PC-3 (cell line): Measurements from ENCODE around the gene TMUB2. TPM values are rescaled to one million over a fixed set of nuclear protein-coding genes. Genes with fewer than 3 reads are reported as not detected.

Experiments
- ATAC-seq: fragments of 200-7000 bp; cut with Tn5 transposase; 2 replicates; pipeline ENCODE4 v1.9.1; 2020; ENCODE audit warnings: mild to moderate bottlenecking, moderate library complexity
- BruUV-seq: library from RNA; stranded (reverse); fragments of 400-500 nt; replicated peaks from 2 replicates; lab custom pipeline; 2021; lab: Mats Ljungman, UMichigan
- CTCF ChIA-PET: fragments of 300-600 bp; sonication (Branson Sonifier 250); formaldehyde crosslinking; loops from one replicate; lab custom pipeline; 2022; ENCODE audit warnings: antibody characterized with exemption; lab: Charles Lee
- POLR2A ChIA-PET: fragments of 300-600 bp; sonication (Branson Sonifier 250); formaldehyde crosslinking; loops from one replicate; lab custom pipeline; 2022; ENCODE audit warnings: antibody characterized with exemption; ENCODE audit not compliant: unreplicated experiment; lab: Charles Lee
- DNase-seq: peaks from one replicate; pipeline ENCODE4 v3.0.0-alpha.2; 2015
- H2AFZ ChIP-seq: fragments of 300-600 bp; sonication (generic); 2 replicates; pipeline ENCODE4 v1.6.0; 2016; ENCODE audit warnings: antibody characterized with exemption, low read length
- H3F3A ChIP-seq: fragments of 300-600 bp; sonication (generic); one replicate; pipeline ENCODE4 v1.6.0; 2017; ENCODE audit warnings: antibody characterized with exemption, low read length, control low read depth, mild to moderate bottlenecking; ENCODE audit not compliant: unreplicated experiment
- H3K27ac ChIP-seq: fragments of 300-600 bp; sonication (generic); 2 replicates; pipeline ENCODE4 v1.5.1; 2016; ENCODE audit warnings: mild to moderate bottlenecking, low read length
- H3K27me3 ChIP-seq: fragments of 300-600 bp; sonication (generic); 2 replicates; pipeline ENCODE4 v1.6.1; 2016; ENCODE audit warnings: low read length, mixed read lengths
- H3K36me3 ChIP-seq: fragments of 300-600 bp; sonication (generic); 2 replicates; pipeline ENCODE4 v1.6.1; 2016; ENCODE audit warnings: low read depth, mixed run types, low read length, mixed read lengths
- H3K4me1 ChIP-seq: fragments of 300-600 bp; sonication (generic); 2 replicates; pipeline ENCODE4 v1.5.1; 2016; ENCODE audit warnings: low read length; ENCODE audit not compliant: insufficient read depth
- H3K4me2 ChIP-seq: fragments of 300-600 bp; sonication (generic); 2 replicates; pipeline ENCODE4 v1.6.0; 2016; ENCODE audit warnings: low read length
- H3K4me3 ChIP-seq: fragments of 300-600 bp; sonication (generic); 2 replicates; pipeline ENCODE4 v1.5.1; 2016; ENCODE audit warnings: mild to moderate bottlenecking, low read length, mixed read lengths
- H3K79me2 ChIP-seq: fragments of 300-600 bp; sonication (generic); 2 replicates; pipeline ENCODE4 v1.6.1; 2017; ENCODE audit warnings: low read length, mixed read lengths
- H3K9ac ChIP-seq: fragments of 300-600 bp; sonication (generic); 2 replicates; pipeline ENCODE4 v1.6.0; 2016; ENCODE audit warnings: mild to moderate bottlenecking, low read length
- H3K9me2 ChIP-seq: fragments of 300-600 bp; sonication (generic); replicated peaks from 2 replicates; pipeline ENCODE4 v1.6.1; 2016; ENCODE audit warnings: mixed run types, low read length, mixed read lengths
- H3K9me3 ChIP-seq: fragments of 300-600 bp; sonication (generic); 2 replicates; pipeline ENCODE4 v1.6.1; 2016; ENCODE audit warnings: low read length, mixed read lengths
- H4K20me1 ChIP-seq: fragments of 300-600 bp; sonication (generic); 2 replicates; pipeline ENCODE4 v1.6.1; 2016; ENCODE audit warnings: low read length, mixed read lengths
- EZH2 ChIP-seq: fragments of 300-600 bp; sonication (generic); IDR thresholded peaks from one replicate; pipeline ENCODE4 v1.6.1; 2017; ENCODE audit warnings: antibody characterized with exemption, mild to moderate bottlenecking, low read length; ENCODE audit not compliant: unreplicated experiment
- EZH2phosphoT487 ChIP-seq: fragments of 300-600 bp; sonication (generic); IDR thresholded peaks from 2 replicates; pipeline ENCODE4 v1.6.1; 2018; ENCODE audit warnings: mild to moderate bottlenecking, antibody characterized with exemption, low read length, borderline replicate concordance
- intact Hi-C: fragments of 100-400 bp; cut with micrococcal nuclease; formaldehyde crosslinking; loops from 2 replicates; pipeline ENCODE4 v1.9.0; 2023
- total RNA-seq: library from RNA; depleted of rRNA; stranded (reverse); fragments of >200 nt; gene quantifications from 2 replicates; pipeline ENCODE4 v1.2.3, GENCODE V29; 2014
- TF ChIP-seq, protein P1 (sequence below): fragments of 300-600 bp; sonication (generic); conservative IDR thresholded peaks from 2 replicates; pipeline ENCODE4 v1.5.1; 2017; ENCODE audit warnings: antibody characterized with exemption, low read depth, mild to moderate bottlenecking, low read length

The TMUB2 gene
- total RNA-seq, 1 experiment from 2014 or later: 43.4 TPM

- POLR2A ChIA-PET: no interaction called here
- no TSS peak for BruUV-seq
- CTCF ChIA-PET: no interaction called here
- H2AFZ ChIP-seq: no peak overlapping the region
- no peak overlapping the region for H3K4me2 ChIP-seq
- no peaks in the 10 kb centered on the region for H4K20me1 ChIP-seq
- peaks cover 34% of the 10 kb centered on the region for H3K79me2 ChIP-seq
- H3F3A ChIP-seq: no peaks in the 10 kb centered on the region
- no peak for ATAC-seq
- TF ChIP-seq EZH2 (no peak), EZH2phosphoT487 (no peak)
- TF ChIP-seq, protein P1, sequence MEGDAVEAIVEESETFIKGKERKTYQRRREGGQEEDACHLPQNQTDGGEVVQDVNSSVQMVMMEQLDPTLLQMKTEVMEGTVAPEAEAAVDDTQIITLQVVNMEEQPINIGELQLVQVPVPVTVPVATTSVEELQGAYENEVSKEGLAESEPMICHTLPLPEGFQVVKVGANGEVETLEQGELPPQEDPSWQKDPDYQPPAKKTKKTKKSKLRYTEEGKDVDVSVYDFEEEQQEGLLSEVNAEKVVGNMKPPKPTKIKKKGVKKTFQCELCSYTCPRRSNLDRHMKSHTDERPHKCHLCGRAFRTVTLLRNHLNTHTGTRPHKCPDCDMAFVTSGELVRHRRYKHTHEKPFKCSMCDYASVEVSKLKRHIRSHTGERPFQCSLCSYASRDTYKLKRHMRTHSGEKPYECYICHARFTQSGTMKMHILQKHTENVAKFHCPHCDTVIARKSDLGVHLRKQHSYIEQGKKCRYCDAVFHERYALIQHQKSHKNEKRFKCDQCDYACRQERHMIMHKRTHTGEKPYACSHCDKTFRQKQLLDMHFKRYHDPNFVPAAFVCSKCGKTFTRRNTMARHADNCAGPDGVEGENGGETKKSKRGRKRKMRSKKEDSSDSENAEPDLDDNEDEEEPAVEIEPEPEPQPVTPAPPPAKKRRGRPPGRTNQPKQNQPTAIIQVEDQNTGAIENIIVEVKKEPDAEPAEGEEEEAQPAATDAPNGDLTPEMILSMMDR: no peak
- H3K36me3 ChIP-seq: peaks cover 50% of the 10 kb centered on the region
- intact Hi-C loops: no loop called here
- H3K9me3 ChIP-seq: no peaks in the 10 kb centered on the region
- no peak overlapping the region for H3K27ac ChIP-seq
- no peak overlapping the region for H3K4me3 ChIP-seq
- H3K9me2 ChIP-seq: no peaks in the 10 kb centered on the region
- H3K9ac ChIP-seq: no peak overlapping the region
- DNase-seq: no peak
- no peaks in the 10 kb centered on the region for H3K27me3 ChIP-seq
- peaks cover 24% of the 10 kb centered on the region for H3K4me1 ChIP-seq
These were observed 28.1 kb downstream of the TMUB2 start for GRCh38 chr17:44214896-44215295.

- intact Hi-C loops: no loop called here
- H3K9me3 ChIP-seq: no peaks in the 10 kb centered on the region
- H3K79me2 ChIP-seq: peaks cover 45% of the 10 kb centered on the region
- no peak for DNase-seq
- ATAC-seq: no peak
- H3K4me3 ChIP-seq: no peak overlapping the region; the same call in 1 of the 2 replicates
- H4K20me1 ChIP-seq: no peaks in the 10 kb centered on the region
- TSS peak; percentile 12 for BruUV-seq
- no peaks in the 10 kb centered on the region for H3K9me2 ChIP-seq
- H3K27ac ChIP-seq: no peak overlapping the region
- H3K36me3 ChIP-seq: peaks cover 45% of the 10 kb centered on the region
- H3K27me3 ChIP-seq: no peaks in the 10 kb centered on the region
- H2AFZ ChIP-seq: no peak overlapping the region
- CTCF ChIA-PET: no interaction called here
- peaks cover 16% of the 10 kb centered on the region for H3K4me1 ChIP-seq
- no peak overlapping the region for H3K9ac ChIP-seq
- POLR2A ChIA-PET: no interaction called here
- H3K4me2 ChIP-seq: no peak overlapping the region
- H3F3A ChIP-seq: no peaks in the 10 kb centered on the region
- no peak for TF ChIP-seq EZH2
- TF ChIP-seq EZH2phosphoT487: no peak
- TF ChIP-seq, protein P1: no peak
These were observed 29.4 kb downstream of the TMUB2 start for GRCh38 chr17:44216173-44216572.

- no peaks in the 10 kb centered on the region for H3K27me3 ChIP-seq
- intact Hi-C loops: no loop called here
- ATAC-seq (no peak), DNase-seq (no peak)
- H3K4me2 ChIP-seq: peak overlapping the region; percentile 93
- CTCF ChIA-PET: interaction anchor here (0.8 kb wide), 1 partner anchor 110 kb away, joined by 7 read pairs; no protein-coding TSS in a partner anchor
- H3K9me2 ChIP-seq: no peaks in the 10 kb centered on the region
- peak overlapping the region; percentile 73 for H3K4me3 ChIP-seq
- POLR2A ChIA-PET: no interaction called here
- H3K9ac ChIP-seq: no peak overlapping the region
- H2AFZ ChIP-seq: no peak overlapping the region
- peaks cover 50% of the 10 kb centered on the region for H3K79me2 ChIP-seq
- H3K9me3 ChIP-seq: no peaks in the 10 kb centered on the region
- H3K36me3 ChIP-seq: peaks cover 41% of the 10 kb centered on the region
- H3F3A ChIP-seq: no peaks in the 10 kb centered on the region
- peaks cover 16% of the 10 kb centered on the region for H3K4me1 ChIP-seq
- TF ChIP-seq, protein P1: no peak
- TF ChIP-seq EZH2: no peak
- TF ChIP-seq EZH2phosphoT487: no peak
- no TSS peak for BruUV-seq
- H4K20me1 ChIP-seq: no peaks in the 10 kb centered on the region
- H3K27ac ChIP-seq: no peak overlapping the region
These were observed 29.9 kb downstream of the TMUB2 start for GRCh38 chr17:44216694-44217093.
